ENCODE results near the gene CDC27. TPM values are rescaled to one million over a fixed set of nuclear protein-coding genes. Genes with fewer than 3 reads are reported as not detected.
"Not testable (repeated sequence)": the region's sequence is repeated elsewhere in the genome, so short reads cannot be mapped to it uniquely, and the experiment has no call there.

The CDC27 gene
- total RNA-seq, 1 experiment from 2014 or later, result 83.3 TPM

- ATAC-seq (no peak), DNase-seq (ENCODE audit: low spot score) (no peak)
- no peaks in the 10 kb centered on the region for H3K27me3 Mint-ChIP-seq (ENCODE audit: low read depth)
- H3K27ac Mint-ChIP-seq, result no peak overlapping the region
- no peak overlapping the region for H3K4me3 Mint-ChIP-seq
- H3K36me3 Mint-ChIP-seq, result peaks cover 28% of the 10 kb centered on the region
- peaks cover 11% of the 10 kb centered on the region for H3K4me1 Mint-ChIP-seq
- ChIA-PET CTCF (no interaction called here), POLR2A (no interaction called here)
- TF ChIP-seq ATF1 (CRISPR knock-in tag; IDR thresholded peaks at IDR 0.05), result no peak
- TF ChIP-seq USF2 (CRISPR knock-in tag; IDR thresholded peaks at IDR 0.05), result no peak
- no peak for TF ChIP-seq RELA (CRISPR knock-in tag; IDR thresholded peaks at IDR 0.05; ENCODE audit: borderline replicate concordance)
- TF ChIP-seq ZNF121 (CRISPR knock-in tag; IDR thresholded peaks at IDR 0.05), result peak; percentile 83
- no peak for TF ChIP-seq PREB (CRISPR knock-in tag; IDR thresholded peaks at IDR 0.05; ENCODE audit: borderline replicate concordance)
- TF ChIP-seq AFF4 (CRISPR knock-in tag; IDR thresholded peaks at IDR 0.05; ENCODE audit: borderline replicate concordance), result no peak
- no peak for TF ChIP-seq ZNF532 (CRISPR knock-in tag; IDR thresholded peaks at IDR 0.05; ENCODE audit: borderline replicate concordance)
- TF ChIP-seq OVOL2 (CRISPR knock-in tag; IDR thresholded peaks at IDR 0.05; ENCODE audit: borderline replicate concordance), result no peak
- H3K9me3 Mint-ChIP-seq, result no peaks in the 10 kb centered on the region
Observed at GRCh38 chr17:47170710-47171109, 18.4 kb downstream of the CDC27 start.

GRCh38 chr17:47168896-47169295 lies 20.2 kb downstream of the CDC27 start:
- peaks cover 11% of the 10 kb centered on the region for H3K4me1 Mint-ChIP-seq
- peaks cover 22% of the 10 kb centered on the region for H3K36me3 Mint-ChIP-seq
- CTCF ChIA-PET; H3K9me3 Mint-ChIP-seq; H3K27me3 Mint-ChIP-seq (ENCODE audit: low read depth); ATAC-seq; H3K27ac Mint-ChIP-seq; H3K4me3 Mint-ChIP-seq; DNase-seq (ENCODE audit: low spot score): not testable (repeated sequence)
- POLR2A ChIA-PET, result interaction anchor here (0.7 kb wide), 1 partner anchor 236 kb away, joined by 4 read pairs; no protein-coding TSS in a partner anchor

GRCh38 chr17:47166854-47167253 lies 22.2 kb downstream of the CDC27 start:
- H3K27ac Mint-ChIP-seq, H3K9me3 Mint-ChIP-seq: not testable (repeated sequence)

GRCh38 chr17:47165137-47165536 lies 24.0 kb downstream of the CDC27 start:
- Mint-ChIP-seq H3K27ac (no peak overlapping the region), H3K27me3 (ENCODE audit: low read depth) (no peaks in the 10 kb centered on the region), H3K4me1 (no peaks in the 10 kb centered on the region), H3K9me3 (no peaks in the 10 kb centered on the region), H3K4me3 (no peak overlapping the region), H3K36me3 (peaks cover 25% of the 10 kb centered on the region)
- ATAC-seq (no peak), DNase-seq (ENCODE audit: low spot score) (no peak)
- ChIA-PET POLR2A (interaction anchor here (0.6 kb wide), 1 partner anchor 79 kb away, joined by 4 read pairs; no protein-coding TSS in a partner anchor), CTCF (no interaction called here)
- no peak for TF ChIP-seq ZNF281 (CRISPR knock-in tag; IDR thresholded peaks at IDR 0.05)
- no peak for TF ChIP-seq NFYB (CRISPR knock-in tag; conservative IDR thresholded peaks at IDR 0.05; ENCODE audit: low read depth)
- no peak for TF ChIP-seq OVOL2 (CRISPR knock-in tag; IDR thresholded peaks at IDR 0.05; ENCODE audit: borderline replicate concordance)
- TF ChIP-seq EMX1 (CRISPR knock-in tag; IDR thresholded peaks at IDR 0.05), result no peak
- no peak for TF ChIP-seq ERG (CRISPR knock-in tag; IDR thresholded peaks at IDR 0.05)
- TF ChIP-seq FOXK1 (CRISPR knock-in tag; IDR thresholded peaks at IDR 0.05), result no peak
- no peak for TF ChIP-seq GRHL2 (CRISPR knock-in tag; IDR thresholded peaks at IDR 0.05; ENCODE audit: insufficient replicate concordance, severe bottlenecking)

More at GRCh38 chr17:47166854-47167253, 22.2 kb downstream of the CDC27 start:
- CTCF ChIA-PET; H3K27me3 Mint-ChIP-seq (ENCODE audit: low read depth); POLR2A ChIA-PET; ATAC-seq; DNase-seq (ENCODE audit: low spot score); H3K4me3 Mint-ChIP-seq; H3K4me1 Mint-ChIP-seq: not testable (repeated sequence)
- H3K36me3 Mint-ChIP-seq, result peaks cover 27% of the 10 kb centered on the region

All from WTC11 (cell line).